NCI-H1105 (cell line): ENCODE data around the gene TSKU.
"Not testable (repeated sequence)": the region's sequence is repeated elsewhere in the genome, so short reads cannot be mapped to it uniquely, and the experiment has no call there.

Experiments used
- DNase-seq: peaks from one replicate; lab custom pipeline; 2025; lab: John Stamatoyannopoulos, UW

The TSKU gene

GRCh38 chr11:76824980-76825725 is 42.0 kb downstream of the TSKU start:
- no peak for DNase-seq

- no peak for DNase-seq
Observed at GRCh38 chr11:76825726-76826396, 42.7 kb downstream of the TSKU start.

DNA sequence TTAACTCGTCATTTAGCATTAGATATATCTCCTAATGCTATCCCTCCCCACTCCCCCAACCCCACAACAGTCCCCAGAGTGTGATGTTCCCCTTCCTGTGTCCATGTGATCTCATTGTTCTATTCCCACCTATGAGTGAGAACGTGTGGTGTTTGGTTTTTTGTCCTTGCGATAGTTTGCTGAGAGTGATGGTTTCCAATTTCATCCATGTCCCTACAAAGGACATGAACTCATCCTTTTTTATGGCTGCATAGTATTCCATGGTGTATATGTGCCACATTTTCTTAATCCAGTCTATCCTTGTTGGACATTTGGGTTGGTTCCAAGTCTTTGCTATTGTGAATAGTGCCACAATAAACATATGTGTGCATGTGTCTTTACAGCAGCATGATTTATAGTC is 43.4 kb downstream of the TSKU start:
- DNase-seq = not testable (repeated sequence)

- not testable (repeated sequence) for DNase-seq
Observed at GRCh38 chr11:76827005-76827404, 43.8 kb downstream of the TSKU start.

DNA sequence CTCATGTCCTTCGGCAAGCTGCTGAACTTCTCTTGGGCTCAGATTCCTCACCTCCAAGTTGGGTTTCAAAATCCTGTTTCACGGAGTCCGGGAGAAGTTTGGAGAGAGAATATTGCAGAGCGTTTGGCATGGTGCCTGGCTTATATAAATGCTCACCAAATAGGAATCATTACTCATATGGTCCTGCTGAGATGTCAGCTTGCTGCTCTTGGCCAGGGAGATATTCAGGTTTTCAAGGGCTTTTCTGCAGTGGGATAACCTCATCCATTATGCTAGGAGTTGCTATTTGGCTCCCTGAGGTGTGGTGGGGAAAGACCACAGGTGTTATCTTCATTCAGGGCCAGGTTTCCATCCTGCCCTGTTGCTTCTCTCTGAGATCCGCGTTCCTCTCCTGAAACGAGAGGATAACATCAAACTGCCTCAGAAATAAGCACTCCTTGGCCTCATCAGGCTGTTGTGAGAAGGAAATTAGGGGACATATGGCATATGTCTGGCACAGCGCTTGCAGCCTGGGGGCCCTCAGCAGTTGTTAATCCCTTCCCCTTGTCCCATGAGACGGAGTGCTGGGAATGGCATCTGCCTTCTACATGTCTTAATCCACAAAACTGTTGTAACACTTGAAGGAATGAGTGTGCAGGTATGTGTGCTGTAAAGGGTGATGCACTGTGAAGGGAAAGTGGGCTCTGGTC is 47.6 kb downstream of the TSKU start:
- no peak for DNase-seq

DNA sequence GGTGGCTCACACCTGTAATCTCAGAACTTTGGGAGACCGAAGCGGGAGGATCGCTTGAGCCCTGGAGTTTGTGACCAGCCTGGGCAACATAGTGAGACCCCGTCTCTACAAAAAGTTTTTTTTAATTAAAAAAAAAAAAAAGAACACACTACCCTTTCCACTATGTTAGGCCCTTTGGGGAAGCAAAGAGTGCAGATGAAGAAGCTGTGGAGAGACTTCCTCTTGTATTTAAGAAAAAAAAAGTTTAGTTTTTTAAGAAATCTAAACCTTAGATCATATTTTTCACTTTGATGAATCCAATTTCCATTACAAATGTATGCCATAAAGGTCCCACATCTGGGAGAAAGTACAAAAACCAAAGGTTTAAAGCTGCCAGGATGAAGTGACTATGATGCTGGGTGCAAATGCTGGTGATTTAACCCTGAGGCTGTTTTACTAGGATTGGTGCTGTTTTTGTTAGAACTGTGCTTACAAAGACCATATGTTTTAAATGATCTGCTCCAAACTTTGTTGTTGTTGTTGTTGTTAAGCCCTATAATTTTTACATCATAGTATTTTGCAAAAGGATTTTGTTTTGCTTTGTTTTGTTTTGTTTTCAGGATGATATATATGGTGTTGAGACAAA is 48.6 kb downstream of the TSKU start:
- DNase-seq = no peak

DNA sequence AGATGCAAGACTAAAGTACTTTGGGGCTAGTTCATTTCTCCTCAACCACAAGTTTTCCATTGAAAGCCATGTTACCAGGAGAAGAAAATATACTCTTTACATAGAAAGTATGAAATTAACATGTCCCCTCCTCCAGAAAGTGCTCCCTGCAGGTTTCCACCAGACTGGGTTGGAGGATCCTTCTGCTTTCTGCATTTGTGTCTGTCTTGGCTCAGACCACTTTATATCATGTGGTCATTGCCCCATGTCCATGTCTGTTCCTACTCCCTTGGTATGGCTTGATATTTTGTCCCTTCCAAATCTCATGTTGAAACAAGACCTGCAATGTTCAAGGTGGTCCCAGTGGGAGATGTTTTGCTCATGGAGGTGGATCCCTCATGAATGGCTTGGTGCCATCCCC is 49.2 kb downstream of the TSKU start:
- DNase-seq = no peak

- no peak for DNase-seq
Observed at GRCh38 chr11:76834151-76834550, 51.0 kb downstream of the TSKU start.

- DNase-seq = no peak
Observed at GRCh38 chr11:76835036-76835435, 51.9 kb downstream of the TSKU start.

GRCh38 chr11:76835928-76836612 is 52.9 kb downstream of the TSKU start:
- DNase-seq = peak; percentile 16

GRCh38 chr11:76836613-76837291 is 53.6 kb downstream of the TSKU start:
- no peak for DNase-seq

GRCh38 chr11:76837696-76838677 is 54.8 kb downstream of the TSKU start:
- no peak for DNase-seq

- DNase-seq = no peak
Observed at GRCh38 chr11:76838678-76839068, 55.5 kb downstream of the TSKU start.

DNA sequence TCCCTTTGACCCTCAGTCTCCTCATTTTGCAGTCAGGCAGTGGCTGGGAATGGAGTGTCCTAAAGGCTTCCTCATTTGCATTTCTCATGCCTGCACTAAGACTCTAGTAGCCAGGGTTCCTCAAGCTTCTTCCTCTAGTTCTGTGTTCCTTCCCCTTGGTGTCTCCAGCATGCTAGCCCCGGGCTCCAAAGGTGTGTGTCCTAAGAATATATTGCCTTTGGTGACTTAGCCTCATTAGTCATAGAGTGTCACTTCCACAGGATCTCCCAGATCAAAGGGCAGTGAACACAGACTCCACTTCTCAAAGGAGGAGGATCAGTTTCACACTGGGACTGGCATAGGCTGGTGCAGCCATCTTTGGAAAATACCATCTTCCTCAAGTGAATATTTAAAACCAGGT is 56.2 kb downstream of the TSKU start:
- DNase-seq = no peak

DNA sequence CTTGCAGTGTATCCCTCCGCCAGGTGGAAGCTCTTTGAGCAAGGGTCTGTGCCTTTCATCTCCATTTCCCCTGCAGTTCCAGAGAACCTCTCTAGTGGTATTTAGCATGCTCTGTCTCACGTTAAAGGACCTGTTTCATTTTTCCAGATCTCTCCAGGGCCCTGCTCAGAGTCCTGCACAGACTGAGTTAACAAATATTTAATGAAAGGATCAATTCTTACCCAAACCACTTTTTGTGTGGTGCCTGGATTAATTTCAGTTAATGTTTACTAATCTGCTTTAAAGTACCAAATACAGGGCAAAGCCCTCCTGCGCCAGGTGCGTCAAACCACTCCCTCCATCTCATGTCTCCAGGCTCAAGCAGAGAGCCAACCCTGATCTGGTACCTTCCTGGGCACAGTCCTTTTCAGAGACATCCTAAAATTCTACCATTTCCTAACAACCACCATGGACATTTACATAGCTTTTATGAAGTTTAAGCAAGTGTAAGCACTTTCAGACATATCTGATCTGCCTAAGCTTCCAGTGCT is 58.8 kb downstream of the TSKU start:
- no peak for DNase-seq

DNA sequence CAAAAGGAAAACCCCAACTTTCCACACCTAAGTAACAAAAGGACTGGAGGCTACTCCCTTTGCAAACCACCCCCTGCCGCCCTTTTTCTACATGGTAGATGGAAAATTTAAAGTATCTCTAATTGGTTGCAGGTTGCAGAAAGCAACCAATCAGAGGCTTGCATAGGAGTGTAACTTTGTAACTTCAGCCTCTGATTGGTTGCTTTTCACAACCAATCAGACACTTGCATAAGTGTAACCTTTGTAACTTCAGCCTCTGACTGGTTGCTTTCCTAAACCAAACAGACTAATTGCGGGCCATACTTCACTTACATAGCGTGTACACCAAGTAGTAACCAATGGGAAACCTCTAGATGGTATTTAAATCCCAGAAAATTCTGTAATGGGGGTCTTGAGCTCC is 60.8 kb downstream of the TSKU start:
- DNase-seq = no peak

DNA sequence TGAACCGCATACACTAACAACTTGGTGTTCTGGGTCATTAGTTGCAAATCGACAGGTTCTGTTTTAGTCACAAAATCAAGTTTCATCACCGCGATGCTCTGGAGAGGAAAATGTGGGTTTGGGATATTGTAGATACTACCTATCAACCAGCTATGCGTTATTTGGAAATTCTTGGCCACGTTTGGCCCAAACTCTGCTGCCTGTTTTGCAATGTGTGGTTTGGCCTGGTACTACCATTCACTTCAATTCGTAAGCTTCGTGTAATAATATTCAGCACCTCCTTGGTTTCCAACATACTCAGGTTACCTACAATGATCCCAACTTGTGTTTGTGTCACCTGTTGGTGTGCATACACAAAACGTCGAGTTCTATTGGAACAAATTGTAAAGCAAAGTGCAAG is 61.4 kb downstream of the TSKU start:
- DNase-seq = no peak

- no peak for DNase-seq
Observed at GRCh38 chr11:76845069-76845468, 61.9 kb downstream of the TSKU start.

DNA sequence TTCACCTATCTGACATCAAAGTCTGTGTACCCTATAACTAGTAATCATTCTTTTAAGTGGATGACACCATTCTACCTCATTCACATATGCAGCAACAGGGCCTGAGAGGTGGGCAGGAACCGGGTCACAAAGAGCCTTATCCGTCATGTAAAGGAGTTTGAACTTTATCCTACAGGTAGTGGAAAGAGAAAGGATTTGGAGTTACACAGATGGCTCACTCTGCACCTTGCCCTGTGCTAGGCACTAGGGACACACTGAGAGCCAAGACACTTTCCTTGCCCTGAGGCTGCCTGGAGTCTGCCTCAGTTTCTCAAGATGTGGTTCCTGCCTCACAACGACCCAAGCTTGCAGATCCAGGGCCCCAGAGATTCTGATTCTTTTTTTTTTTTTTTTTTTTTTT is 63.3 kb downstream of the TSKU start:
- DNase-seq = no peak
